Caco-2 (cell line): ENCODE measurements around the gene TJP2. TPM values are rescaled to one million over a fixed set of nuclear protein-coding genes. Genes with fewer than 3 reads are reported as not detected.
"Not testable (repeated sequence)": the region's sequence is repeated elsewhere in the genome, so short reads cannot be mapped to it uniquely, and the experiment has no call there.

Experiments
- BruUV-seq: library from RNA; stranded (reverse); fragments of 400-500 nt; replicated peaks from 2 replicates; lab custom pipeline; 2021; lab: Mats Ljungman, UMichigan
- CTCF ChIA-PET: fragments of 300-600 bp; sonication (Branson Sonifier 250); formaldehyde crosslinking; loops from one replicate; lab custom pipeline; 2022; ENCODE audit warnings: antibody characterized with exemption; lab: Charles Lee
- POLR2A ChIA-PET: fragments of 300-600 bp; sonication (Branson Sonifier 250); formaldehyde crosslinking; loops from one replicate; lab custom pipeline; 2022; ENCODE audit warnings: antibody characterized with exemption; lab: Charles Lee
- DNase-seq, 2 experiments: peaks; one replicate each; pipeline versions ENCODE4 v3.0.0 to v3.0.0-alpha.2; 2020 to 2022
- H3K27me3 ChIP-seq: replicated peaks from 2 replicates; pipeline ENCODE4 v1.6.0; 2011; ENCODE audit warnings: low read length; ENCODE audit not compliant: control insufficient read depth, insufficient read depth
- H3K36me3 ChIP-seq: 2 replicates; pipeline ENCODE4 v1.5.1; 2011; ENCODE audit warnings: low read length; ENCODE audit not compliant: control insufficient read depth, insufficient read depth
- H3K4me1 ChIP-seq: fragments of 250-450 bp; sonication (Bioruptor Pico); 2 replicates; pipeline ENCODE4 v1.5.1; 2020; ENCODE audit warnings: mild to moderate bottlenecking
- H3K4me3 ChIP-seq: 2 replicates; pipeline ENCODE4 v1.5.1; 2011; ENCODE audit warnings: low read depth, mild to moderate bottlenecking, control low read depth, low read length
- H3K9me3 ChIP-seq: fragments of 250-450 bp; sonication (Bioruptor Pico); 2 replicates; pipeline ENCODE4 v1.5.1; 2020; ENCODE audit warnings: mild to moderate bottlenecking, moderate library complexity
- H3K27ac Mint-ChIP-seq: one replicate; pipeline ENCODE4 v1.8.0; 2022; ENCODE audit warnings: mixed read lengths; ENCODE audit not compliant: unreplicated experiment
- H3K27me3 Mint-ChIP-seq: one replicate; pipeline ENCODE4 v1.8.0; 2022; ENCODE audit warnings: mixed read lengths; ENCODE audit not compliant: insufficient read depth, unreplicated experiment
- H3K36me3 Mint-ChIP-seq: one replicate; pipeline ENCODE4 v1.8.0; 2022; ENCODE audit warnings: mild to moderate bottlenecking, mixed read lengths; ENCODE audit not compliant: insufficient read depth, unreplicated experiment
- H3K4me1 Mint-ChIP-seq: one replicate; pipeline ENCODE4 v1.8.0; 2022; ENCODE audit warnings: low read depth, mixed read lengths; ENCODE audit not compliant: unreplicated experiment
- H3K4me3 Mint-ChIP-seq: one replicate; pipeline ENCODE4 v1.8.0; 2022; ENCODE audit warnings: mild to moderate bottlenecking, moderate library complexity, mixed read lengths; ENCODE audit not compliant: unreplicated experiment
- H3K9me3 Mint-ChIP-seq: one replicate; pipeline ENCODE4 v1.8.0; 2022; ENCODE audit warnings: mixed read lengths; ENCODE audit not compliant: unreplicated experiment
- CTCF ChIP-seq, 2 experiments: fragments of 200-600 bp in 1 of 2; IDR thresholded peaks; 1 replicate in 1 of 2; 2 replicates in 1 of 2; pipeline versions ENCODE4 v1.5.1 to v1.8.0; 2011 to 2022; ENCODE audit warnings: antibody characterized with exemption in 1 of 2, control low read depth in 1 of 2, inconsistent platforms in 1 of 2, low read depth in 1 of 2, low read length in 1 of 2, mild to moderate bottlenecking in 1 of 2, moderate library complexity in 1 of 2; ENCODE audit not compliant: insufficient read depth in 1 of 2, severe bottlenecking in 1 of 2, unreplicated experiment in 1 of 2
- intact Hi-C: fragments of 100-400 bp; cut with micrococcal nuclease; formaldehyde crosslinking; loops from one replicate; pipeline ENCODE4 v1.10.0; 2022; ENCODE audit not compliant: unreplicated experiment
- total RNA-seq: library from RNA; stranded (reverse); gene quantifications from 2 replicates; pipeline ENCODE4 v1.2.3, GENCODE V29; 2022

Gene TJP2
- total RNA-seq, 1 experiment from 2014 or later = 36.7 TPM

- ChIA-PET POLR2A (no interaction called here), CTCF (no interaction called here)
- no peaks in the 10 kb centered on the region for H3K9me3 Mint-ChIP-seq
- H3K4me1 Mint-ChIP-seq = no peaks in the 10 kb centered on the region
- no peak overlapping the region for H3K4me3 Mint-ChIP-seq
- intact Hi-C loops = no loop called here
- no peaks in the 10 kb centered on the region for H3K36me3 Mint-ChIP-seq
- Histone ChIP-seq H3K4me1 (no peaks in the 10 kb centered on the region), H3K9me3 (no peaks in the 10 kb centered on the region), H3K4me3 (no peak overlapping the region), H3K36me3 (no peaks in the 10 kb centered on the region), H3K27me3 (no peaks in the 10 kb centered on the region)
- no TSS peak for BruUV-seq
- DNase-seq = no peak
- H3K27ac Mint-ChIP-seq = no peak overlapping the region
- no peaks in the 10 kb centered on the region for H3K27me3 Mint-ChIP-seq
- no peak for TF ChIP-seq CTCF (IDR thresholded peaks at IDR 0.05; ENCODE audit: insufficient read depth in 1 of 2, low read depth in 1 of 2, low read length in 1 of 2, severe bottlenecking in 1 of 2, unreplicated experiment in 1 of 2)
Measured at GRCh38 chr9:69303331-69303730, 129.3 kb downstream of the TJP2 start.

- DNase-seq, H3K27ac Mint-ChIP-seq, H3K27me3 Mint-ChIP-seq, H3K27me3 ChIP-seq, CTCF ChIA-PET, H3K9me3 ChIP-seq, H3K4me3 ChIP-seq, H3K4me3 Mint-ChIP-seq, BruUV-seq, H3K9me3 Mint-ChIP-seq, H3K36me3 Mint-ChIP-seq, intact Hi-C loops, H3K4me1 Mint-ChIP-seq, H3K36me3 ChIP-seq, H3K4me1 ChIP-seq, POLR2A ChIA-PET: not testable (repeated sequence)
Measured at GRCh38 chr9:69306895-69307445, 132.9 kb downstream of the TJP2 start.

- Histone ChIP-seq H3K36me3 (no peaks in the 10 kb centered on the region), H3K27me3 (no peaks in the 10 kb centered on the region), H3K9me3 (no peaks in the 10 kb centered on the region), H3K4me1 (no peaks in the 10 kb centered on the region), H3K4me3 (no peak overlapping the region)
- ChIA-PET CTCF (no interaction called here), POLR2A (no interaction called here)
- no peak overlapping the region for H3K27ac Mint-ChIP-seq
- no peaks in the 10 kb centered on the region for H3K27me3 Mint-ChIP-seq
- H3K36me3 Mint-ChIP-seq = no peaks in the 10 kb centered on the region
- no peak for DNase-seq
- no peaks in the 10 kb centered on the region for H3K4me1 Mint-ChIP-seq
- no peaks in the 10 kb centered on the region for H3K9me3 Mint-ChIP-seq
- BruUV-seq = no TSS peak
- H3K4me3 Mint-ChIP-seq = no peak overlapping the region
- intact Hi-C loops = no loop called here
- TF ChIP-seq CTCF (IDR thresholded peaks at IDR 0.05; ENCODE audit: insufficient read depth in 1 of 2, low read depth in 1 of 2, low read length in 1 of 2, severe bottlenecking in 1 of 2, unreplicated experiment in 1 of 2) = no peak
Measured at GRCh38 chr9:69307446-69308205, 133.5 kb downstream of the TJP2 start.
